Measurements from ENCODE around the gene CACNA1G.
A peak's percentile ranks its signal among the peaks of the same experiment; 100 is the strongest.

The CACNA1G gene

DNA sequence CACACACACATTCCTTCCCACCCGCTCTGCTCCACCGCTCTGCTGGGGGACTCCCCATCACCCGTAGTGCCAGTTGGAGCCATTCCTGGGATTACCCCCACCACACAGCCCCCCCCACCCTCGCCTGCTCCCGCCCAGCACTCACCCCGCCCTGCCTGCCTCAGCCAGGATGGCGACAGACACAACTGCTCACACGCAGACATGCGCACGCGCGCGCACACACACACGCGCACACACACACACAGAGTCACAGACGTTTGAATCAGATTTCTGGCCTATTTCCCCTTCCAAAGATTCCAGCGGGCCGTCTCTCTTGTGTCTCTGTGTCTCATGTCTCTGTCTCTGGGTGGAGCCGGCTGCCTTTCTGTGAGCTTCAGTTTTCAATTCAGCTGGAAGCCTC lies 4.4 kb downstream of the CACNA1G start:
- peak; percentile 75 to 86 for DNase-seq (ENCODE audit: low read depth in 2 of 2)
- H3K4me3 ChIP-seq (replicated peaks in 1 of 2; ENCODE audit: low read depth in 2 of 2, low read length in 2 of 2) = no peak overlapping the region
- TF ChIP-seq, protein P1, sequence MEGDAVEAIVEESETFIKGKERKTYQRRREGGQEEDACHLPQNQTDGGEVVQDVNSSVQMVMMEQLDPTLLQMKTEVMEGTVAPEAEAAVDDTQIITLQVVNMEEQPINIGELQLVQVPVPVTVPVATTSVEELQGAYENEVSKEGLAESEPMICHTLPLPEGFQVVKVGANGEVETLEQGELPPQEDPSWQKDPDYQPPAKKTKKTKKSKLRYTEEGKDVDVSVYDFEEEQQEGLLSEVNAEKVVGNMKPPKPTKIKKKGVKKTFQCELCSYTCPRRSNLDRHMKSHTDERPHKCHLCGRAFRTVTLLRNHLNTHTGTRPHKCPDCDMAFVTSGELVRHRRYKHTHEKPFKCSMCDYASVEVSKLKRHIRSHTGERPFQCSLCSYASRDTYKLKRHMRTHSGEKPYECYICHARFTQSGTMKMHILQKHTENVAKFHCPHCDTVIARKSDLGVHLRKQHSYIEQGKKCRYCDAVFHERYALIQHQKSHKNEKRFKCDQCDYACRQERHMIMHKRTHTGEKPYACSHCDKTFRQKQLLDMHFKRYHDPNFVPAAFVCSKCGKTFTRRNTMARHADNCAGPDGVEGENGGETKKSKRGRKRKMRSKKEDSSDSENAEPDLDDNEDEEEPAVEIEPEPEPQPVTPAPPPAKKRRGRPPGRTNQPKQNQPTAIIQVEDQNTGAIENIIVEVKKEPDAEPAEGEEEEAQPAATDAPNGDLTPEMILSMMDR (IDR thresholded peaks at IDR 0.05; ENCODE audit: low read depth, low read length) = no peak

DNA sequence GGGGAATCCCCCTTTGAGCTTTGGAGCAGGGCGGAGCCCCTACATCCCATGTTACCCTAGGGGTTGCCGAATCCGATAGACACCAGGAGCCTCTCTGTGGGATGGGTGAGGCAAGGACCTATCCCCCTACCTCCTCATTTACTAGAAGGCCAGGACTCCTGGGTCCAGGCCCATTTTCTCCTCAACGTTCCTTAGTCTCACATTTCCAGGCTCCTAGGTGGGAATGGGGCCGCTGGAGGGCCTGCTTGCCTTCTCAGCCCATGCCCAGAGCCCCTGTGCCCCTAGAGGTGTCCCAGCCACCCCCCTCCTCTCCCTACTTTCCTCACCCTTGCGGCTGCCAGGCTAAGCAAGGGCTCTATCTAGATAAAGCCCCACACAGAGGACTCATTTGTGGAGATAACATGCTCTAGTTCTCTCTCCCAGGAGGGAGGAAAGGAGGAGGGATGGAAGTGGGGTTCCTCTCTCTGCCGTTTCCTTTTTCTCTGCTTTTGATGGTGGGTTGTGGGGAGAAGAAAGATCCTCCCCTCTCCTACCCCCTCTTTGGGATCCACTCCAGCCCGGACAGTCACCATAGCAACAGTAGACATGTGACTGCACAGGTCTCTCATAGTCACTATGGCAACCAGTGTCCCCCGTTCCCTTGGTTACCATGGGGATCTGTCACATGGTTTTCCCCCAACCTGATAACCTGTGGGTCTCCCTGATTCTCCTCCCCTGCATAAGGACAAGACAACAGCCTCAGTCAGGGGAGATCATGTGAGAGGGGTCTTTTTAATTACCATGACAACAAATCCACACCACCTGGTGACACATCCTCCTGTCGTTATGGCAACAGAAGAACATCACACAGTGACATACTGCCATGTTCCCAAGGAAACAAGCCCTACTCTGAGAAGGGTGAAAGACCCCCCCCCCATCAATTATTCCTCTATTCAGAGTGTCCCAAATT lies 5.2 kb downstream of the CACNA1G start:
- H3K4me3 ChIP-seq (replicated peaks in 1 of 2; ENCODE audit: low read depth in 2 of 2, low read length in 2 of 2) = no peak overlapping the region
- TF ChIP-seq, protein P1 (IDR thresholded peaks at IDR 0.05; ENCODE audit: low read depth, low read length) = no peak
- DNase-seq (ENCODE audit: low read depth in 2 of 2) = peak; percentile 38 to 48

DNA sequence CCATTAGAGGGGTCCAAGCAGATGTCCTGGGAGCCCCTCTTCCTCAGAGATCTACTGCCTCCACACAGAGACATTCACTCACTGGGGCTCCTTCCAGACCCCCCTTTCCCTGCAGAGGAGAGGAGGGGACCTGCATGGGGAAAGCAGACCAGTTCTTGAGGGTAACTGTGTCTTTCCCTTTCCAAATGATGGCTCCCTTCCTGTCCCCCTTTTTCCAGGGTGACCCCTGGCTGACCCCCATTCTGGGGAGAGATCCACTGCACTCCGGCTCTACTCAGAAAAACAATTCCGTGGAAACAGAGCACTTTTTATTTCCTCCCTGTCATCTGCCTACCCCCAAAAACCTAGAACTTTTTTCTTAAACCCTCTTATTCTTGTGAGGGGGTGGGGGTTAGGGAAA lies 6.4 kb downstream of the CACNA1G start:
- no peak overlapping the region for H3K4me3 ChIP-seq (replicated peaks in 1 of 2; ENCODE audit: low read depth in 2 of 2, low read length in 2 of 2)
- TF ChIP-seq, protein P1 (IDR thresholded peaks at IDR 0.05; ENCODE audit: low read depth, low read length) = no peak
- no peak for DNase-seq (ENCODE audit: low read depth in 2 of 2)

DNA sequence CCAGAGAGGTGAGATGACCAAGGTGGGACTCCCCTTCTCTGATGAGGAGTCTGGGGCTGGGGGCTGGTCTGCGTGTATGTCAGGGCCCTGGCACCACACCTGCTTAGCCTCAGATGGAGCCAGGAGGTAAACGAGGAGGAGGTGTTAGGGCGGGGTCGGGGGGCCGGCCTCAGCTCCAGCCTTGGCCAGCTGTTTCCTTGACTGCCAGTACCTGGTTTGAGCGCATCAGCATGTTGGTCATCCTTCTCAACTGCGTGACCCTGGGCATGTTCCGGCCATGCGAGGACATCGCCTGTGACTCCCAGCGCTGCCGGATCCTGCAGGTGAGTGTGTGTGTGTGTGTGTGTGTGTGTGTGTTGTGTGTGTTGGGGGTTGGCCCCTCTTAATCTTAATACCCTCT lies 8.1 kb downstream of the CACNA1G start:
- TF ChIP-seq, protein P1 (IDR thresholded peaks at IDR 0.05; ENCODE audit: low read depth, low read length) = no peak
- no peak for DNase-seq (ENCODE audit: low read depth in 2 of 2)
- H3K4me3 ChIP-seq (replicated peaks in 1 of 2; ENCODE audit: low read depth in 2 of 2, low read length in 2 of 2) = no peak overlapping the region

DNA sequence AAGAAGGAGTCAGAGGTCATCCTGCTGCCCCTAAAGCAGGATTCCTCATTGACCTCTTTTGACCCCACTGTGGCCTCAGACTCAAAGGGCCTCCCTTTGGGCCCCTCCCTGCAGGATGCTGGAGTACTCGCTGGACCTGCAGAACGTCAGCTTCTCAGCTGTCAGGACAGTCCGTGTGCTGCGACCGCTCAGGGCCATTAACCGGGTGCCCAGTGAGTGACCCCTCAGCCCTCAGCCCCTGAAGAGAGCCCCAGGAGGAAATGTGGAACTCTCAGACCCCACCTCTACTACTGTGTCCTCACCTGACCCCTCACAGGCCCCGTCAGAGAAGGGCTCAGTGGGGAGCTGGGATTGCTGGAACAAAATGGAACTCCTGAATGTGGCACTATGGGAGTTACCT lies 9.1 kb downstream of the CACNA1G start:
- TF ChIP-seq, protein P1 (IDR thresholded peaks at IDR 0.05; ENCODE audit: low read depth, low read length) = no peak
- DNase-seq (ENCODE audit: low read depth in 2 of 2) = no peak
- no peak overlapping the region for H3K4me3 ChIP-seq (replicated peaks in 1 of 2; ENCODE audit: low read depth in 2 of 2, low read length in 2 of 2)

DNA sequence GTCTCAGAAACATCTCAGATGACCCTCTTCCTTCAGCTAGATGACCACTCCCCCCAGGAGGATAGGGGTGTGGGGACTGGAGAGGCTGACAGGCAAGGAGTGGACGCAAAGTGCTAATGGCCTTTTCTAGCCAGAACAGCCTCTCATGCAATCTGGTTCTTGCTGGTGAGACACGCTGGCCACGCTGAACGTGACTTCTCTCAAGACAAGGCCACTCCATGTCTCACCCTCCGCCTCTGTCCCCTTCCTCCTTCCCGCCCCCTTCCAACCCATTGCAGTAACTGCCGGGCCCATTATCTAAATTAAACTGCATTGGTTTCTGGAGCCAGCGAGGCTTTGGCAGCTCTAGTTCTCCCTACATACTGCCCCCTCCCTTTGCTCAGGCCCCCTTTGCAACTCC lies 9.5 kb downstream of the CACNA1G start:
- no peak overlapping the region for H3K4me3 ChIP-seq (replicated peaks in 1 of 2; ENCODE audit: low read depth in 2 of 2, low read length in 2 of 2)
- DNase-seq (ENCODE audit: low read depth in 2 of 2) = no peak
- TF ChIP-seq, protein P1 (IDR thresholded peaks at IDR 0.05; ENCODE audit: low read depth, low read length) = no peak
